Gastrocnemius medialis (tissue), 4 donors: ENCODE data around the gene COLQ.

Experiments
- POLR2A ChIP-seq, 2 donors: fragments of 450-650 bp; IDR thresholded peaks; one replicate each; pipeline ENCODE4 v1.6.1; 2017; ENCODE audit warnings: antibody characterized with exemption in 2 of 2, mild to moderate bottlenecking in 2 of 2, moderate library complexity in 2 of 2
- TF ChIP-seq, protein P1 (sequence below), 5 experiments: fragments of 450-650 bp in 3 of 5; fragments of 200-600 bp in 2 of 5; sonication (generic) in 2 of 5; IDR thresholded peaks in 4 of 5; conservative IDR thresholded peaks in 1 of 5; 1 replicate in 4 of 5; 2 replicates in 1 of 5; pipeline ENCODE4 v1.5.1; 2016 to 2019; ENCODE audit warnings: antibody characterized with exemption in 5 of 5, mild to moderate bottlenecking in 3 of 5, moderate library complexity in 3 of 5

DNA sequence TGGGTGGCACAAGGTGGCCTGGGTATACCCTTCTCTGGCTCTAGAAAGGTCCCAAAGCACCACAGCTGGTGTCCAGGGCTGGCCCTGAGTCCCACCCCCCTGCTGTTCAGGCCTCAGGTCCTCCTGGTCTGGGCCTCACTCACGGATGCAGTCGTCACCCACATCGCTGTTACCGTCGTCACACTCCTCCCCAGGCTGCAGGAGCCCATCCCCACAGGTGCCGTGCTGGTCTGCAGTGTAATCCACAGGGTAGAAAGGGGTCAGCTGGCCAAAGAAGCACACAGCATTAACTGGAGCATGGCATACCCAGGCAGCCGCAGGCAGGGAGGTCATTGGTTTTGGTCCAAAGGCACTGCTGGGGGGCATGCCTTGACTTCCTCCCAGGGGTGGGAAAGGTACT, 65.8 kb downstream of the COLQ start:
- TF ChIP-seq, protein P1, sequence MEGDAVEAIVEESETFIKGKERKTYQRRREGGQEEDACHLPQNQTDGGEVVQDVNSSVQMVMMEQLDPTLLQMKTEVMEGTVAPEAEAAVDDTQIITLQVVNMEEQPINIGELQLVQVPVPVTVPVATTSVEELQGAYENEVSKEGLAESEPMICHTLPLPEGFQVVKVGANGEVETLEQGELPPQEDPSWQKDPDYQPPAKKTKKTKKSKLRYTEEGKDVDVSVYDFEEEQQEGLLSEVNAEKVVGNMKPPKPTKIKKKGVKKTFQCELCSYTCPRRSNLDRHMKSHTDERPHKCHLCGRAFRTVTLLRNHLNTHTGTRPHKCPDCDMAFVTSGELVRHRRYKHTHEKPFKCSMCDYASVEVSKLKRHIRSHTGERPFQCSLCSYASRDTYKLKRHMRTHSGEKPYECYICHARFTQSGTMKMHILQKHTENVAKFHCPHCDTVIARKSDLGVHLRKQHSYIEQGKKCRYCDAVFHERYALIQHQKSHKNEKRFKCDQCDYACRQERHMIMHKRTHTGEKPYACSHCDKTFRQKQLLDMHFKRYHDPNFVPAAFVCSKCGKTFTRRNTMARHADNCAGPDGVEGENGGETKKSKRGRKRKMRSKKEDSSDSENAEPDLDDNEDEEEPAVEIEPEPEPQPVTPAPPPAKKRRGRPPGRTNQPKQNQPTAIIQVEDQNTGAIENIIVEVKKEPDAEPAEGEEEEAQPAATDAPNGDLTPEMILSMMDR (IDR thresholded peaks at IDR 0.05 in 4 of 5, conservative IDR thresholded peaks at IDR 0.05 in 1 of 5): no peak
- no peak for TF ChIP-seq POLR2A (IDR thresholded peaks at IDR 0.05)
